Measurements from ENCODE around the gene ITGA11.

Gene ITGA11

GRCh38 chr15:68367226-68367625, 64.7 kb downstream of the ITGA11 start:
- peaks cover 16% of the 10 kb centered on the region for H3K4me1 Mint-ChIP-seq (ENCODE audit: low read depth)
- H3K27ac Mint-ChIP-seq, result no peak overlapping the region
- H3K9me3 Mint-ChIP-seq, result no peaks in the 10 kb centered on the region
- H3K4me3 Mint-ChIP-seq, result peak overlapping the region; percentile 56
- H3K27me3 Mint-ChIP-seq (ENCODE audit: low read depth), result peaks cover 10% of the 10 kb centered on the region
- H3K36me3 Mint-ChIP-seq (ENCODE audit: low read depth), result no peaks in the 10 kb centered on the region

GRCh38 chr15:68366314-68366713, 65.6 kb downstream of the ITGA11 start:
- no peaks in the 10 kb centered on the region for H3K36me3 Mint-ChIP-seq (ENCODE audit: low read depth)
- H3K4me3 Mint-ChIP-seq, result peak overlapping the region; percentile 8
- peaks cover 10% of the 10 kb centered on the region for H3K27me3 Mint-ChIP-seq (ENCODE audit: low read depth)
- no peak overlapping the region for H3K27ac Mint-ChIP-seq
- H3K9me3 Mint-ChIP-seq, result no peaks in the 10 kb centered on the region
- H3K4me1 Mint-ChIP-seq (ENCODE audit: low read depth), result peaks cover 16% of the 10 kb centered on the region

GRCh38 chr15:68365770-68366169, 66.2 kb downstream of the ITGA11 start:
- Mint-ChIP-seq H3K4me1 (ENCODE audit: low read depth) (peaks cover 16% of the 10 kb centered on the region), H3K27ac (no peak overlapping the region)

GRCh38 chr15:68365140-68365745, 66.7 kb downstream of the ITGA11 start:
- peaks cover 10% of the 10 kb centered on the region for H3K27me3 Mint-ChIP-seq (ENCODE audit: low read depth)
- peak overlapping the region; percentile 77 for H3K27ac Mint-ChIP-seq
- no peaks in the 10 kb centered on the region for H3K9me3 Mint-ChIP-seq
- no peaks in the 10 kb centered on the region for H3K36me3 Mint-ChIP-seq (ENCODE audit: low read depth)
- H3K4me3 Mint-ChIP-seq, result peak overlapping the region; percentile 58
- H3K4me1 Mint-ChIP-seq (ENCODE audit: low read depth), result peaks cover 16% of the 10 kb centered on the region

More at GRCh38 chr15:68365770-68366169, 66.2 kb downstream of the ITGA11 start:
- Mint-ChIP-seq H3K27me3 (ENCODE audit: low read depth) (peaks cover 10% of the 10 kb centered on the region), H3K4me3 (peak overlapping the region; percentile 6), H3K36me3 (ENCODE audit: low read depth) (no peaks in the 10 kb centered on the region), H3K9me3 (no peaks in the 10 kb centered on the region)

GRCh38 chr15:68364660-68365035, 67.3 kb downstream of the ITGA11 start:
- no peak overlapping the region for H3K27ac Mint-ChIP-seq
- peaks cover 7% of the 10 kb centered on the region for H3K27me3 Mint-ChIP-seq (ENCODE audit: low read depth)
- H3K4me1 Mint-ChIP-seq (ENCODE audit: low read depth), result peaks cover 16% of the 10 kb centered on the region
- H3K4me3 Mint-ChIP-seq, result no peak overlapping the region
- H3K36me3 Mint-ChIP-seq (ENCODE audit: low read depth), result no peaks in the 10 kb centered on the region
- no peaks in the 10 kb centered on the region for H3K9me3 Mint-ChIP-seq

- no peaks in the 10 kb centered on the region for H3K9me3 Mint-ChIP-seq
- no peak overlapping the region for H3K27ac Mint-ChIP-seq
- H3K36me3 Mint-ChIP-seq (ENCODE audit: low read depth), result no peaks in the 10 kb centered on the region
- peaks cover 16% of the 10 kb centered on the region for H3K4me1 Mint-ChIP-seq (ENCODE audit: low read depth)
- H3K27me3 Mint-ChIP-seq (ENCODE audit: low read depth), result peaks cover 6% of the 10 kb centered on the region
- H3K4me3 Mint-ChIP-seq, result no peak overlapping the region
These were observed 67.8 kb downstream of the ITGA11 start for GRCh38 chr15:68364028-68364659.

- no peak overlapping the region for H3K27ac Mint-ChIP-seq
- no peaks in the 10 kb centered on the region for H3K36me3 Mint-ChIP-seq (ENCODE audit: low read depth)
- H3K27me3 Mint-ChIP-seq (ENCODE audit: low read depth), result peaks cover 6% of the 10 kb centered on the region
- peaks cover 14% of the 10 kb centered on the region for H3K4me1 Mint-ChIP-seq (ENCODE audit: low read depth)
- H3K9me3 Mint-ChIP-seq, result no peaks in the 10 kb centered on the region
- H3K4me3 Mint-ChIP-seq, result no peak overlapping the region
These were observed 68.6 kb downstream of the ITGA11 start for GRCh38 chr15:68363353-68363752.

- H3K36me3 Mint-ChIP-seq (ENCODE audit: low read depth), result no peaks in the 10 kb centered on the region
- H3K4me3 Mint-ChIP-seq, result no peak overlapping the region
- H3K27me3 Mint-ChIP-seq (ENCODE audit: low read depth), result peaks cover 11% of the 10 kb centered on the region
- H3K27ac Mint-ChIP-seq, result no peak overlapping the region
- H3K4me1 Mint-ChIP-seq (ENCODE audit: low read depth), result peaks cover 14% of the 10 kb centered on the region
- H3K9me3 Mint-ChIP-seq, result peaks cover 5% of the 10 kb centered on the region
These were observed 69.3 kb downstream of the ITGA11 start for GRCh38 chr15:68362537-68363126.

GRCh38 chr15:68360721-68361120, 71.2 kb downstream of the ITGA11 start:
- no peak overlapping the region for H3K4me3 Mint-ChIP-seq
- H3K4me1 Mint-ChIP-seq (ENCODE audit: low read depth), result peaks cover 8% of the 10 kb centered on the region
- peaks cover 12% of the 10 kb centered on the region for H3K9me3 Mint-ChIP-seq
- peaks cover 5% of the 10 kb centered on the region for H3K36me3 Mint-ChIP-seq (ENCODE audit: low read depth)
- H3K27ac Mint-ChIP-seq, result no peak overlapping the region
- peaks cover 5% of the 10 kb centered on the region for H3K27me3 Mint-ChIP-seq (ENCODE audit: low read depth)

- H3K4me1 Mint-ChIP-seq (ENCODE audit: low read depth), result peaks cover 16% of the 10 kb centered on the region
- H3K9me3 Mint-ChIP-seq, result peaks cover 17% of the 10 kb centered on the region
- no peak overlapping the region for H3K27ac Mint-ChIP-seq
- H3K36me3 Mint-ChIP-seq (ENCODE audit: low read depth), result peaks cover 14% of the 10 kb centered on the region
- H3K27me3 Mint-ChIP-seq (ENCODE audit: low read depth), result peaks cover 5% of the 10 kb centered on the region
- no peak overlapping the region for H3K4me3 Mint-ChIP-seq
These were observed 75.2 kb downstream of the ITGA11 start for GRCh38 chr15:68356778-68357177.

GRCh38 chr15:68354923-68355322, 77.0 kb downstream of the ITGA11 start:
- Mint-ChIP-seq H3K36me3 (ENCODE audit: low read depth) (peaks cover 14% of the 10 kb centered on the region), H3K4me3 (no peak overlapping the region), H3K27me3 (ENCODE audit: low read depth) (peaks cover 5% of the 10 kb centered on the region), H3K9me3 (peaks cover 17% of the 10 kb centered on the region), H3K27ac (no peak overlapping the region), H3K4me1 (ENCODE audit: low read depth) (peaks cover 19% of the 10 kb centered on the region)

GRCh38 chr15:68354268-68354667, 77.7 kb downstream of the ITGA11 start:
- Mint-ChIP-seq H3K27me3 (ENCODE audit: low read depth) (peaks cover 5% of the 10 kb centered on the region), H3K27ac (peak overlapping the region; percentile 43), H3K4me1 (ENCODE audit: low read depth) (peaks cover 19% of the 10 kb centered on the region), H3K36me3 (ENCODE audit: low read depth) (peaks cover 14% of the 10 kb centered on the region), H3K4me3 (no peak overlapping the region), H3K9me3 (peaks cover 17% of the 10 kb centered on the region)

GRCh38 chr15:68353421-68354135, 78.4 kb downstream of the ITGA11 start:
- Mint-ChIP-seq H3K36me3 (ENCODE audit: low read depth) (peaks cover 14% of the 10 kb centered on the region), H3K4me1 (ENCODE audit: low read depth) (peaks cover 19% of the 10 kb centered on the region), H3K9me3 (peaks cover 17% of the 10 kb centered on the region), H3K27me3 (ENCODE audit: low read depth) (peaks cover 5% of the 10 kb centered on the region), H3K4me3 (no peak overlapping the region), H3K27ac (peak overlapping the region; percentile 43)

- Mint-ChIP-seq H3K4me1 (ENCODE audit: low read depth) (peaks cover 19% of the 10 kb centered on the region), H3K36me3 (ENCODE audit: low read depth) (peaks cover 14% of the 10 kb centered on the region), H3K27ac (peak overlapping the region; percentile 84)
These were observed 79.4 kb downstream of the ITGA11 start for GRCh38 chr15:68352401-68353062.

More at GRCh38 chr15:68352401-68353062, 79.4 kb downstream of the ITGA11 start:
- Mint-ChIP-seq H3K4me3 (no peak overlapping the region), H3K9me3 (peaks cover 11% of the 10 kb centered on the region), H3K27me3 (ENCODE audit: low read depth) (no peaks in the 10 kb centered on the region)
